K562 (cell line): ENCODE data around the gene CNIH1. TPM values are rescaled to one million over a fixed set of nuclear protein-coding genes. Genes with fewer than 3 reads are reported as not detected.

Experiments
- GATAD2A ChIP-seq: fragments of 450-650 bp; IDR thresholded peaks from 2 replicates; pipeline ENCODE4 v1.6.1; 2017
- KLF6 ChIP-seq: fragments of 250-450 bp; sonication (Bioruptor Pico); IDR thresholded peaks from 2 replicates; pipeline ENCODE4 v1.4.0; 2020; ENCODE audit warnings: mild to moderate bottlenecking, moderate library complexity, borderline replicate concordance
- LEF1 ChIP-seq: fragments of 450-650 bp; IDR thresholded peaks from 2 replicates; pipeline ENCODE4 v1.6.1; 2016; ENCODE audit warnings: mild to moderate bottlenecking
- MEF2D ChIP-seq: conservative IDR thresholded peaks from 2 replicates; pipeline ENCODE4 v1.6.1; 2016; ENCODE audit warnings: low read depth, missing genetic modification characterization, missing compliant biosample characterization
- POLR3A ChIP-seq: IDR thresholded peaks from 2 replicates; pipeline ENCODE4 v1.6.1; 2011; ENCODE audit warnings: borderline replicate concordance, mild to moderate bottlenecking, moderate library complexity; ENCODE audit not compliant: insufficient read length, insufficient read depth; ENCODE audit errors: extremely low read depth
- SLC30A9 ChIP-seq: fragments of 250-450 bp; sonication (Bioruptor Pico); IDR thresholded peaks from 2 replicates; pipeline ENCODE4 v1.8.0; 2022; ENCODE audit warnings: mild to moderate bottlenecking, moderate library complexity
- ZNF609 ChIP-seq: sonication (generic); formaldehyde crosslinking; IDR thresholded peaks from 2 replicates; pipeline ENCODE4 v1.8.1; 2023; ENCODE audit warnings: missing genetic modification reagents, mild to moderate bottlenecking, borderline replicate concordance
- polyA plus RNA-seq, 8 experiments: library from polyadenylated mRNA; depleted of rRNA in 4 of 8; stranded (reverse) in 5 of 8; unstranded in 3 of 8; fragments of >200 nt; fragmentation: Nextera tagmentation in 2 of 8; fragmentation: Illumina TruSeq in 1 of 8; extraction: Ambion mirVana in 2 of 8; extraction: Trizol in 1 of 8; gene quantifications; 2 replicates each; pipeline versions ENCODE4 v1.2.1 to v1.2.3, GENCODE V29; 2011 to 2014; ENCODE audit warnings: inconsistent platforms in 1 of 8, missing spikeins in 1 of 8
- total RNA-seq, 7 experiments: library from RNA; depleted of rRNA in 6 of 7; stranded (reverse); fragments of >200 nt in 6 of 7; fragmentation: Illumina TruSeq in 2 of 7; extraction: Trizol in 2 of 7; gene quantifications; 2 replicates each; pipeline versions ENCODE4 v1.2.1 to v1.2.3, GENCODE V29; 2011 to 2021; ENCODE audit warnings: low replicate concordance in 1 of 7
- TF ChIP-seq, protein P1 (sequence below): sonication (generic); formaldehyde crosslinking; IDR thresholded peaks from 2 replicates; pipeline ENCODE4 v1.8.0; 2022; ENCODE audit warnings: mild to moderate bottlenecking, missing genetic modification reagents
- TF ChIP-seq, protein P2 (sequence below): sonication (generic); formaldehyde crosslinking; IDR thresholded peaks from 2 replicates; pipeline ENCODE4 v1.8.0; 2022; ENCODE audit warnings: mild to moderate bottlenecking, missing genetic modification reagents
- TF ChIP-seq, protein P3 (sequence below): IDR thresholded peaks from 2 replicates; pipeline ENCODE4 v1.6.1; 2011; ENCODE audit warnings: borderline replicate concordance, low read depth, mild to moderate bottlenecking, moderate library complexity, low read length; ENCODE audit not compliant: insufficient read depth, poor library complexity, severe bottlenecking
- TF ChIP-seq, protein P4 (sequence below): IDR thresholded peaks from 2 replicates; pipeline ENCODE4 v1.6.1; 2012; ENCODE audit warnings: low read depth, low read length, improper control_type of control experiment, borderline replicate concordance

The CNIH1 gene
- total and polyA plus RNA-seq, 9 of the 15 experiments (the other 6 are each of a cell fraction or from before 2014, with no cell fraction given), result 13.9 to 283 (median 77.3) TPM

DNA sequence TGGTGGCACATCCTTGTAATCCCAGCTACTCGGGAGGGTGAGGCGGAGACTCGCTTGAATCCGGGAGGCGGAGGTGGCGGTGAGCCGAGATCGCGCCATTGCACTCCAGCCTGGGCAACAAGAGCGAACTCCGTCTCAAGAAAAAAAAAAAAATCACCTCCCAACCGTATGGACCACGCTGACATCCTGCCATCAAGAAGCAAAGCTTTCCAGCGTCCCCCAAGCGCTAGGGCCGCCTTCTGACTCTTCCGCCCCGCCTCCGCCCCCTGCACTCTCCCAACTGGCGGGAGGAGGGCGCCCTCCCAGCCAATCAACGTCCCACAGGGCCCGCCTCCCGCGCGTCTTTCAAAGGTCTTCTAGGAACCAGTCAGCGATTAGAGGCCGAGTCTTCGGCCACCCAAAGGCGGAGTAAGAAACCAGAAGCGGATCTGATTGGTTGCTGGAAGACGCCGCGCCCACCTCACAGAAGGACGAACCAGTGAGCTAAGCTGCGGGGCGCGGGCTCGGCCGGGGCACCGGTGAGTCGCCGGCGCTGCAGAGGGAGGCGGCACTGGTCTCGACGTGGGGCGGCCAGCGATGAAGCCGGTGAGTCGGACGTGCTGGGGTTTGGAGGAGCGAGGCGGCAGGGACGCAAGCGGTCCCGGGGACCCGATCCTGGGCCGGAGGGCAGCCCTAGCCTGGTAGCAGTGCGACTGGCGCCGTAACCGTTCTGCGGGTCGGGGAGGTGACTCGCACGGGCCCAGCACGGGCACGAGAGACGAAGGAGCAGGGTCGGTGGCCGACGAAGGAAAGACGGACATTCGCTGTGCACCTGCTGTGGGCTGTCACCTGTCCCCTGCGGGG lies 44.5 kb downstream of the CNIH1 start, which contains the start of gene CDKN3 (continued):
- no peak for TF ChIP-seq ZNF609 (CRISPR knock-in tag)
- TF ChIP-seq POLR3A, result no peak
- TF ChIP-seq, protein P1, sequence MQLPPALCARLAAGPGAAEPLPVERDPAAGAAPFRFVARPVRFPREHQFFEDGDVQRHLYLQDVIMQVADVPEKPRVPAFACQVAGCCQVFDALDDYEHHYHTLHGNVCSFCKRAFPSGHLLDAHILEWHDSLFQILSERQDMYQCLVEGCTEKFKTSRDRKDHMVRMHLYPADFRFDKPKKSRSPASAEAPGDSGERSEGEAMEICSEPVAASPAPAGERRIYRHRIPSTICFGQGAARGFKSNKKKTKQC (CRISPR knock-in tag), result 0 out of 2 replicates have a peak, but pooled peaks have one; percentile 59
- no peak for TF ChIP-seq SLC30A9
- TF ChIP-seq LEF1, result no peak
- TF ChIP-seq GATAD2A, result no peak
- no peak for TF ChIP-seq MEF2D (tag)
- TF ChIP-seq KLF6 (CRISPR knock-in tag), result no peak
- TF ChIP-seq, protein P2, sequence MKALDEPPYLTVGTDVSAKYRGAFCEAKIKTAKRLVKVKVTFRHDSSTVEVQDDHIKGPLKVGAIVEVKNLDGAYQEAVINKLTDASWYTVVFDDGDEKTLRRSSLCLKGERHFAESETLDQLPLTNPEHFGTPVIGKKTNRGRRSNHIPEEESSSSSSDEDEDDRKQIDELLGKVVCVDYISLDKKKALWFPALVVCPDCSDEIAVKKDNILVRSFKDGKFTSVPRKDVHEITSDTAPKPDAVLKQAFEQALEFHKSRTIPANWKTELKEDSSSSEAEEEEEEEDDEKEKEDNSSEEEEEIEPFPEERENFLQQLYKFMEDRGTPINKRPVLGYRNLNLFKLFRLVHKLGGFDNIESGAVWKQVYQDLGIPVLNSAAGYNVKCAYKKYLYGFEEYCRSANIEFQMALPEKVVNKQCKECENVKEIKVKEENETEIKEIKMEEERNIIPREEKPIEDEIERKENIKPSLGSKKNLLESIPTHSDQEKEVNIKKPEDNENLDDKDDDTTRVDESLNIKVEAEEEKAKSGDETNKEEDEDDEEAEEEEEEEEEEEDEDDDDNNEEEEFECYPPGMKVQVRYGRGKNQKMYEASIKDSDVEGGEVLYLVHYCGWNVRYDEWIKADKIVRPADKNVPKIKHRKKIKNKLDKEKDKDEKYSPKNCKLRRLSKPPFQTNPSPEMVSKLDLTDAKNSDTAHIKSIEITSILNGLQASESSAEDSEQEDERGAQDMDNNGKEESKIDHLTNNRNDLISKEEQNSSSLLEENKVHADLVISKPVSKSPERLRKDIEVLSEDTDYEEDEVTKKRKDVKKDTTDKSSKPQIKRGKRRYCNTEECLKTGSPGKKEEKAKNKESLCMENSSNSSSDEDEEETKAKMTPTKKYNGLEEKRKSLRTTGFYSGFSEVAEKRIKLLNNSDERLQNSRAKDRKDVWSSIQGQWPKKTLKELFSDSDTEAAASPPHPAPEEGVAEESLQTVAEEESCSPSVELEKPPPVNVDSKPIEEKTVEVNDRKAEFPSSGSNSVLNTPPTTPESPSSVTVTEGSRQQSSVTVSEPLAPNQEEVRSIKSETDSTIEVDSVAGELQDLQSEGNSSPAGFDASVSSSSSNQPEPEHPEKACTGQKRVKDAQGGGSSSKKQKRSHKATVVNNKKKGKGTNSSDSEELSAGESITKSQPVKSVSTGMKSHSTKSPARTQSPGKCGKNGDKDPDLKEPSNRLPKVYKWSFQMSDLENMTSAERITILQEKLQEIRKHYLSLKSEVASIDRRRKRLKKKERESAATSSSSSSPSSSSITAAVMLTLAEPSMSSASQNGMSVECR (CRISPR knock-in tag), result peak; percentile 74
- TF ChIP-seq, protein P3, sequence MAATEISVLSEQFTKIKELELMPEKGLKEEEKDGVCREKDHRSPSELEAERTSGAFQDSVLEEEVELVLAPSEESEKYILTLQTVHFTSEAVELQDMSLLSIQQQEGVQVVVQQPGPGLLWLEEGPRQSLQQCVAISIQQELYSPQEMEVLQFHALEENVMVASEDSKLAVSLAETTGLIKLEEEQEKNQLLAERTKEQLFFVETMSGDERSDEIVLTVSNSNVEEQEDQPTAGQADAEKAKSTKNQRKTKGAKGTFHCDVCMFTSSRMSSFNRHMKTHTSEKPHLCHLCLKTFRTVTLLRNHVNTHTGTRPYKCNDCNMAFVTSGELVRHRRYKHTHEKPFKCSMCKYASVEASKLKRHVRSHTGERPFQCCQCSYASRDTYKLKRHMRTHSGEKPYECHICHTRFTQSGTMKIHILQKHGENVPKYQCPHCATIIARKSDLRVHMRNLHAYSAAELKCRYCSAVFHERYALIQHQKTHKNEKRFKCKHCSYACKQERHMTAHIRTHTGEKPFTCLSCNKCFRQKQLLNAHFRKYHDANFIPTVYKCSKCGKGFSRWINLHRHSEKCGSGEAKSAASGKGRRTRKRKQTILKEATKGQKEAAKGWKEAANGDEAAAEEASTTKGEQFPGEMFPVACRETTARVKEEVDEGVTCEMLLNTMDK, result no peak
- TF ChIP-seq, protein P4, sequence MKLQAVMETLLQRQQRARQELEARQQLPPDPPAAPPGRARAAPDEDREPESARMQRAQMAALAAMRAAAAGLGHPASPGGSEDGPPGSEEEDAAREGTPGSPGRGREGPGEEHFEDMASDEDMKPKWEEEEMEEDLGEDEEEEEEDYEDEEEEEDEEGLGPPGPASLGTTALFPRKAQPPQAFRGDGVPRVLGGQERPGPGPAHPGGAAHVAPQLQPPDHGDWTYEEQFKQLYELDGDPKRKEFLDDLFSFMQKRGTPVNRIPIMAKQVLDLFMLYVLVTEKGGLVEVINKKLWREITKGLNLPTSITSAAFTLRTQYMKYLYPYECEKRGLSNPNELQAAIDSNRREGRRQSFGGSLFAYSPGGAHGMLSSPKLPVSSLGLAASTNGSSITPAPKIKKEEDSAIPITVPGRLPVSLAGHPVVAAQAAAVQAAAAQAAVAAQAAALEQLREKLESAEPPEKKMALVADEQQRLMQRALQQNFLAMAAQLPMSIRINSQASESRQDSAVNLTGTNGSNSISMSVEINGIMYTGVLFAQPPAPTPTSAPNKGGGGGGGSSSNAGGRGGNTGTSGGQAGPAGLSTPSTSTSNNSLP, result no peak
